CD4-positive, alpha-beta memory T cell (primary cell): ENCODE results near the gene PPP1R3F. TPM values are rescaled to one million over a fixed set of nuclear protein-coding genes. Genes with fewer than 3 reads are reported as not detected.

Experiments used
- CTCF ChIA-PET: fragments of 350-600 bp; sonication (Branson Sonifier 250); formaldehyde crosslinking; loops from one replicate; lab custom pipeline; 2021; ENCODE audit warnings: inconsistent platforms; ENCODE audit not compliant: partially characterized antibody; lab: Charles Lee
- POLR2A ChIA-PET: fragments of 350-600 bp; sonication (Branson Sonifier 250); formaldehyde crosslinking; loops from one replicate; lab custom pipeline; 2021; ENCODE audit not compliant: partially characterized antibody; lab: Charles Lee
- DNase-seq, 5 donors: peaks; one replicate each; pipeline versions ENCODE4 v3.0.0 to v3.0.0-alpha.2; 2020 to 2022; ENCODE audit warnings: mixed read lengths in 1 of 5
- H3K27ac ChIP-seq: one replicate; pipeline ENCODE4 v1.7.0; 2013; ENCODE audit warnings: low read depth, low read length
- H3K27me3 ChIP-seq: 2 replicates; pipeline ENCODE4 v1.7.0; 2013; ENCODE audit warnings: mild to moderate bottlenecking, low read length, moderate library complexity; ENCODE audit not compliant: insufficient read depth
- H3K36me3 ChIP-seq: 2 replicates; pipeline ENCODE4 v1.7.0; 2013; ENCODE audit warnings: mild to moderate bottlenecking, low read length, moderate library complexity; ENCODE audit not compliant: insufficient read depth
- H3K4me1 ChIP-seq: 2 replicates; pipeline ENCODE4 v1.7.0; 2013; ENCODE audit warnings: mild to moderate bottlenecking, low read length, moderate library complexity; ENCODE audit not compliant: insufficient read depth
- H3K4me3 ChIP-seq, 2 donors: one replicate each; pipeline ENCODE4 v1.7.0; 2013; ENCODE audit warnings: low read length in 2 of 2, mild to moderate bottlenecking in 1 of 2
- H3K9me3 ChIP-seq, 2 donors: one replicate each; pipeline ENCODE4 v1.7.0; 2013; ENCODE audit warnings: low read length in 2 of 2, control low read depth in 1 of 2; ENCODE audit not compliant: control insufficient read depth in 1 of 2
- H3K27ac Mint-ChIP-seq, 7 donors: one replicate each; pipeline ENCODE4 v1.8.0; 2020 to 2021; ENCODE audit warnings: mixed read lengths in 7 of 7, mild to moderate bottlenecking in 6 of 7, inconsistent platforms in 3 of 7, moderate library complexity in 3 of 7
- H3K27me3 Mint-ChIP-seq, 2 donors: one replicate each; pipeline ENCODE4 v1.8.0; 2020 to 2021; ENCODE audit warnings: mixed read lengths in 2 of 2
- H3K36me3 Mint-ChIP-seq, 2 donors: one replicate each; pipeline ENCODE4 v1.8.0; 2020 to 2021; ENCODE audit warnings: mixed read lengths in 2 of 2, inconsistent platforms in 1 of 2, mild to moderate bottlenecking in 1 of 2
- H3K4me1 Mint-ChIP-seq, 4 donors: one replicate each; pipeline ENCODE4 v1.8.0; 2020 to 2021; ENCODE audit warnings: mixed read lengths in 4 of 4, mild to moderate bottlenecking in 1 of 4
- H3K4me3 Mint-ChIP-seq, 8 donors: one replicate each; pipeline ENCODE4 v1.8.0; 2020 to 2021; ENCODE audit warnings: mixed read lengths in 8 of 8, mild to moderate bottlenecking in 7 of 8, moderate library complexity in 6 of 8, inconsistent platforms in 3 of 8
- H3K9me3 Mint-ChIP-seq, 8 donors: one replicate each; pipeline ENCODE4 v1.8.0; 2020 to 2021; ENCODE audit warnings: mixed read lengths in 8 of 8, mild to moderate bottlenecking in 5 of 8, inconsistent platforms in 3 of 8, moderate library complexity in 1 of 8
- intact Hi-C: fragments of 100-400 bp; cut with micrococcal nuclease; formaldehyde crosslinking; loops from one replicate; pipeline ENCODE4 v1.15.1; 2023
- polyA plus RNA-seq, 2 donors: library from polyadenylated mRNA; unstranded; fragments of 300-500 nt; fragmentation: Illumina TruSeq; gene quantifications; one replicate each; pipeline ENCODE4 v1.2.3, GENCODE V29; 2021
- total RNA-seq, 2 experiments: library from RNA; stranded (reverse); gene quantifications; one replicate each; pipeline ENCODE4 v1.2.3, GENCODE V29; 2021

The PPP1R3F gene
- total and polyA plus RNA-seq, 4 experiments from 2014 or later: 4.8 to 17.7 (median 14.0) TPM

GRCh38 chrX:49230500-49231232 is 38.9 kb upstream of the PPP1R3F start:
- Mint-ChIP-seq H3K4me1 (peaks cover 9 to 26% (median 12%) of the 10 kb centered on the region in 4 donors), H3K9me3 (no peaks in the 10 kb centered on the region), H3K36me3 (no peaks in the 10 kb centered on the region), H3K27me3 (no peaks in the 10 kb centered on the region), H3K4me3 (peak overlapping the region; percentile 76 to 84 (median 81)), H3K27ac (peak overlapping the region; percentile 81 to 95 (median 92))
- H3K27ac ChIP-seq: peak overlapping the region; percentile 58
- intact Hi-C loops: loop anchor here (1.0 kb wide), 1 partner anchor 30 kb away; the partner anchor contains the start of gene SYP
- DNase-seq: peak; percentile 29 to 58 (median 47)
- H3K27me3 ChIP-seq: no peaks in the 10 kb centered on the region
- no peaks in the 10 kb centered on the region for H3K36me3 ChIP-seq
- H3K9me3 ChIP-seq: no peaks in the 10 kb centered on the region
- CTCF ChIA-PET: interaction anchor here (1.4 to 1.7 kb wide), 2 partner anchors 38 to 39 kb away, joined by 4 to 6 read pairs; no protein-coding TSS in a partner anchor
- H3K4me1 ChIP-seq: peaks cover 17% of the 10 kb centered on the region
- H3K4me3 ChIP-seq: peak overlapping the region in 1 of 2 donors; percentile 43
- POLR2A ChIA-PET: interaction anchor here (0.8 to 1.7 kb wide), 4 partner anchors 30 to 43 kb away, joined by 3 to 5 read pairs (median 4); no protein-coding TSS in a partner anchor

GRCh38 chrX:49231333-49232000 is 38.1 kb upstream of the PPP1R3F start:
- H3K4me1 Mint-ChIP-seq: peaks cover 9 to 29% (median 14%) of the 10 kb centered on the region in 4 donors
- peak overlapping the region; percentile 58 for H3K27ac ChIP-seq
- no peaks in the 10 kb centered on the region for H3K9me3 Mint-ChIP-seq
- no peaks in the 10 kb centered on the region for H3K27me3 ChIP-seq
- H3K4me3 ChIP-seq: peak overlapping the region in 1 of 2 donors; percentile 43
- no peaks in the 10 kb centered on the region for H3K36me3 ChIP-seq
- no peaks in the 10 kb centered on the region for H3K27me3 Mint-ChIP-seq
- intact Hi-C loops: no loop called here
- no peaks in the 10 kb centered on the region for H3K9me3 ChIP-seq
- DNase-seq: no peak
- ChIA-PET POLR2A (interaction anchor here (1.7 kb wide), 1 partner anchor 31 kb away, joined by 5 read pairs; no protein-coding TSS in a partner anchor), CTCF (no interaction called here)
- H3K4me3 Mint-ChIP-seq: peak overlapping the region in 7 of 8 donors; percentile 6 to 84 (median 80)
- H3K27ac Mint-ChIP-seq: peak overlapping the region; percentile 18 to 93 (median 83)
- H3K36me3 Mint-ChIP-seq: no peaks in the 10 kb centered on the region
- peaks cover 24% of the 10 kb centered on the region for H3K4me1 ChIP-seq

- Mint-ChIP-seq H3K4me1 (peaks cover 18 to 40% (median 24%) of the 10 kb centered on the region in 4 donors), H3K27me3 (no peaks in the 10 kb centered on the region), H3K27ac (peak overlapping the region in 3 of 7 donors; percentile 2 to 27 (median 4)), H3K9me3 (peaks cover 0 to 2% (median 0%) of the 10 kb centered on the region in 8 donors), H3K4me3 (peak overlapping the region in 1 of 8 donors; percentile 71), H3K36me3 (no peaks in the 10 kb centered on the region)
- Histone ChIP-seq H3K36me3 (no peaks in the 10 kb centered on the region), H3K4me3 (no peak overlapping the region), H3K4me1 (peaks cover 34% of the 10 kb centered on the region), H3K27ac (no peak overlapping the region), H3K9me3 (no peaks in the 10 kb centered on the region), H3K27me3 (no peaks in the 10 kb centered on the region)
- intact Hi-C loops: no loop called here
- ChIA-PET CTCF (no interaction called here), POLR2A (no interaction called here)
- DNase-seq: no peak
Measured at GRCh38 chrX:49232525-49232924, 37.1 kb upstream of the PPP1R3F start.

GRCh38 chrX:49233176-49233575 is 36.4 kb upstream of the PPP1R3F start, which contains the start of gene CACNA1F:
Gene CACNA1F (minus strand): TSS chrX:49233340. CDS start chrX:49233309, 31 bp downstream.
- CTCF ChIA-PET: no interaction called here
- intact Hi-C loops: no loop called here
- H3K4me3 Mint-ChIP-seq: peak within 1 kb of the TSS in 1 of 8 donors; percentile 71
- no peaks in the 10 kb centered on the region for H3K36me3 ChIP-seq
- H3K4me1 ChIP-seq: peaks cover 34% of the 10 kb centered on the region
- peaks cover 18 to 42% (median 24%) of the 10 kb centered on the region in 4 donors for H3K4me1 Mint-ChIP-seq
- no peaks in the 10 kb centered on the region for H3K27me3 ChIP-seq
- H3K27ac ChIP-seq: no peak within 1 kb of the TSS
- no peaks in the 10 kb centered on the region for H3K9me3 ChIP-seq
- H3K27ac Mint-ChIP-seq: peak within 1 kb of the TSS; percentile 2 to 81 (median 27)
- POLR2A ChIA-PET: interaction anchor here (1.4 kb wide), 1 partner anchor 42 kb away, joined by 3 read pairs; no protein-coding TSS in a partner anchor
- no peaks in the 10 kb centered on the region for H3K36me3 Mint-ChIP-seq
- no peak within 1 kb of the TSS for H3K4me3 ChIP-seq
- H3K9me3 Mint-ChIP-seq: peaks cover 0 to 2% (median 0%) of the 10 kb centered on the region in 8 donors
- H3K27me3 Mint-ChIP-seq: no peaks in the 10 kb centered on the region
- DNase-seq: no peak

- H3K27me3 Mint-ChIP-seq: no peaks in the 10 kb centered on the region
- H3K4me3 Mint-ChIP-seq: no peak overlapping the region
- H3K27ac ChIP-seq: no peak overlapping the region
- POLR2A ChIA-PET: interaction anchor here (1.4 to 1.6 kb wide), 2 partner anchors 24 to 43 kb away, joined by 3 read pairs; no protein-coding TSS in a partner anchor
- CTCF ChIA-PET: no interaction called here
- H3K4me3 ChIP-seq: no peak overlapping the region
- peaks cover 0 to 2% (median 0%) of the 10 kb centered on the region in 8 donors for H3K9me3 Mint-ChIP-seq
- no peak for DNase-seq
- H3K4me1 Mint-ChIP-seq: peaks cover 20 to 48% (median 24%) of the 10 kb centered on the region in 4 donors
- peak overlapping the region in 1 of 7 donors; percentile 43 for H3K27ac Mint-ChIP-seq
- no peaks in the 10 kb centered on the region for H3K9me3 ChIP-seq
- peaks cover 34% of the 10 kb centered on the region for H3K4me1 ChIP-seq
- H3K36me3 ChIP-seq: no peaks in the 10 kb centered on the region
- no peaks in the 10 kb centered on the region for H3K36me3 Mint-ChIP-seq
- H3K27me3 ChIP-seq: no peaks in the 10 kb centered on the region
- intact Hi-C loops: no loop called here
Measured at GRCh38 chrX:49233887-49234555, 35.6 kb upstream of the PPP1R3F start.

GRCh38 chrX:49237060-49237459 is 32.5 kb upstream of the PPP1R3F start:
- peak overlapping the region; percentile 66 to 95 (median 80) for H3K4me3 Mint-ChIP-seq
- intact Hi-C loops: loop anchor here (5.0 kb wide), 1 partner anchor 45 kb away; no protein-coding TSS in a partner anchor

More at GRCh38 chrX:49237060-49237459, 32.5 kb upstream of the PPP1R3F start:
- no peak for DNase-seq
- H3K9me3 ChIP-seq: no peaks in the 10 kb centered on the region
- peaks cover 22% of the 10 kb centered on the region for H3K4me1 ChIP-seq
- Mint-ChIP-seq H3K4me1 (peaks cover 18 to 42% (median 24%) of the 10 kb centered on the region in 4 donors), H3K27ac (peak overlapping the region; percentile 5 to 77 (median 69)), H3K9me3 (peaks cover 0 to 2% (median 0%) of the 10 kb centered on the region in 8 donors), H3K27me3 (no peaks in the 10 kb centered on the region), H3K36me3 (peaks cover 0 to 11% of the 10 kb centered on the region in 2 donors)
- H3K36me3 ChIP-seq: peaks cover 4% of the 10 kb centered on the region
- no peak overlapping the region for H3K4me3 ChIP-seq
- no peak overlapping the region for H3K27ac ChIP-seq
- H3K27me3 ChIP-seq: no peaks in the 10 kb centered on the region
- POLR2A ChIA-PET: no interaction called here
- CTCF ChIA-PET: no interaction called here
